SK-N-SH (cell line): ENCODE results near the gene TRIM27. TPM values are rescaled to one million over a fixed set of nuclear protein-coding genes. Genes with fewer than 3 reads are reported as not detected.

Experiments used
- CTCF ChIA-PET: fragments of 300-600, 350-600 bp; formaldehyde crosslinking; extraction: SDS; loops from one replicate; lab custom pipeline; 2021; lab: Yijun Ruan, JAX
- POLR2A ChIA-PET: fragments of 350-600 bp; sonication (Branson Sonifier 250); formaldehyde crosslinking; extraction: SDS; loops from one replicate; lab custom pipeline; 2020; ENCODE audit warnings: antibody characterized with exemption, inconsistent platforms; lab: Yijun Ruan, JAX
- DNase-seq: peaks from one replicate; pipeline ENCODE4 v3.0.0; 2012
- H2AFZ ChIP-seq: fragments of 200-600 bp; sonication (generic); 2 replicates; pipeline ENCODE4 v1.8.1; 2016; ENCODE audit warnings: antibody characterized with exemption, mild to moderate bottlenecking, low read depth
- H3F3A ChIP-seq: fragments of 200-600 bp; sonication (generic); replicated peaks from 2 replicates; pipeline ENCODE3; 2016; ENCODE audit warnings: antibody characterized with exemption, mild to moderate bottlenecking; ENCODE audit not compliant: insufficient read depth
- H3K27ac ChIP-seq, 2 experiments: fragments of 200-500 bp in 1 of 2; fragments of 200-600 bp in 1 of 2; sonication (Bioruptor generic) in 1 of 2; sonication (generic), shearing (Covaris generic) in 1 of 2; 2 replicates each; pipeline versions ENCODE4 v1.5.1 to v1.6.1; 2014 to 2016; ENCODE audit warnings: low read depth in 2 of 2, inconsistent platforms in 1 of 2, low read length in 1 of 2, mild to moderate bottlenecking in 1 of 2, mixed read lengths in 1 of 2
- H3K27me3 ChIP-seq: fragments of 200-600 bp; sonication (generic), shearing (Covaris generic); 2 replicates; pipeline ENCODE4 v1.6.1; 2016; ENCODE audit warnings: mixed run types; ENCODE audit not compliant: insufficient read depth
- H3K36me3 ChIP-seq, 2 experiments: fragments of 200-500 bp in 1 of 2; fragments of 200-600 bp in 1 of 2; sonication (Bioruptor generic) in 1 of 2; sonication (generic) in 1 of 2; replicated peaks in 1 of 2; 2 replicates each; pipeline versions ENCODE3 to v1.5.1; 2014 to 2016; ENCODE audit warnings: low read length in 1 of 2, mild to moderate bottlenecking in 1 of 2; ENCODE audit not compliant: insufficient read depth in 2 of 2, control insufficient read depth in 1 of 2
- H3K4me1 ChIP-seq, 2 experiments: fragments of 200-500 bp in 1 of 2; fragments of 200-600 bp in 1 of 2; sonication (Bioruptor generic) in 1 of 2; sonication (generic), shearing (Covaris generic) in 1 of 2; 2 replicates each; pipeline versions ENCODE4 v1.5.1 to v1.6.1; 2014 to 2016; ENCODE audit warnings: low read depth in 1 of 2, low read length in 1 of 2, mixed run types in 1 of 2; ENCODE audit not compliant: insufficient read depth in 2 of 2, control insufficient read depth in 1 of 2
- H3K4me2 ChIP-seq: fragments of 200-600 bp; sonication (generic), shearing (Covaris generic); 2 replicates; pipeline ENCODE4 v1.6.1; 2017; ENCODE audit warnings: mixed run types
- H3K4me3 ChIP-seq, 2 experiments: fragments of 200-500 bp in 1 of 2; fragments of 200-600 bp in 1 of 2; sonication (Bioruptor generic) in 1 of 2; sonication (generic), shearing (Covaris generic) in 1 of 2; 2 replicates each; pipeline versions ENCODE4 v1.5.1 to v1.8.1; 2014 to 2016; ENCODE audit warnings: low read depth in 2 of 2, inconsistent platforms in 1 of 2, low read length in 1 of 2, mild to moderate bottlenecking in 1 of 2, mixed read lengths in 1 of 2, moderate library complexity in 1 of 2
- H3K79me2 ChIP-seq: fragments of 200-600 bp; sonication (generic); 2 replicates; pipeline ENCODE4 v1.8.1; 2017; ENCODE audit warnings: mild to moderate bottlenecking; ENCODE audit not compliant: insufficient read depth
- H3K9ac ChIP-seq: fragments of 200-600 bp; sonication (generic); 2 replicates; pipeline ENCODE4 v1.6.1; 2017; ENCODE audit warnings: mixed run types
- H3K9me2 ChIP-seq: fragments of 200-600 bp; sonication (generic); 2 replicates; pipeline ENCODE4 v1.6.1; 2017; ENCODE audit warnings: mixed run types
- H3K9me3 ChIP-seq: fragments of 200-600 bp; sonication (generic); 2 replicates; pipeline ENCODE4 v1.6.1; 2017; ENCODE audit warnings: mixed run types, mild to moderate bottlenecking, moderate library complexity
- H4K20me1 ChIP-seq: fragments of 200-600 bp; sonication (generic); 2 replicates; pipeline ENCODE4 v1.6.1; 2017; ENCODE audit warnings: mild to moderate bottlenecking, mixed run types; ENCODE audit not compliant: insufficient read depth
- EP300 ChIP-seq, 2 experiments: IDR thresholded peaks; 2 replicates each; pipeline versions ENCODE4 v1.4.0 to v1.6.1; 2012; ENCODE audit warnings: borderline replicate concordance in 1 of 2, low read depth in 1 of 2, low read length in 1 of 2
- FOSL2 ChIP-seq: IDR thresholded peaks from 2 replicates; pipeline ENCODE4 v1.4.0; 2012; ENCODE audit warnings: low read depth, mild to moderate bottlenecking, moderate library complexity, borderline replicate concordance
- FOXJ3 ChIP-seq: sonication (generic); formaldehyde crosslinking; IDR thresholded peaks from 2 replicates; pipeline ENCODE4 v1.5.1; 2020; ENCODE audit warnings: mild to moderate bottlenecking, missing genetic modification reagents
- JUND ChIP-seq: IDR thresholded peaks from 2 replicates; pipeline ENCODE4 v1.4.0; 2012
- MAX ChIP-seq: IDR thresholded peaks from 2 replicates; pipeline ENCODE4 v1.4.0; 2012; ENCODE audit warnings: low read depth
- NFIC ChIP-seq: IDR thresholded peaks from 2 replicates; pipeline ENCODE4 v1.4.0; 2012; ENCODE audit warnings: borderline replicate concordance
- NRF1 ChIP-seq: IDR thresholded peaks from 2 replicates; pipeline ENCODE4 v1.6.1; 2012; ENCODE audit warnings: low read depth, mild to moderate bottlenecking, low read length
- POLR2AphosphoS5 ChIP-seq: IDR thresholded peaks from 2 replicates; pipeline ENCODE4 v1.6.1; 2012; ENCODE audit warnings: low read depth, low read length
- RCOR1 ChIP-seq: fragments of 150-350 bp; IDR thresholded peaks from 2 replicates; pipeline ENCODE4 v1.6.1; 2017; ENCODE audit warnings: antibody characterized with exemption, low read length
- RXRA ChIP-seq: IDR thresholded peaks from 2 replicates; pipeline ENCODE4 v1.4.0; 2012; ENCODE audit warnings: low read depth, mild to moderate bottlenecking, borderline replicate concordance
- SIN3A ChIP-seq: IDR thresholded peaks from 2 replicates; pipeline ENCODE4 v1.6.1; 2012; ENCODE audit warnings: low read depth, mild to moderate bottlenecking, low read length, moderate library complexity, borderline replicate concordance
- TEAD4 ChIP-seq: IDR thresholded peaks from 2 replicates; pipeline ENCODE4 v1.4.0; 2012; ENCODE audit warnings: mild to moderate bottlenecking, borderline replicate concordance; ENCODE audit not compliant: insufficient read depth
- USF1 ChIP-seq: IDR thresholded peaks from 2 replicates; pipeline ENCODE4 v1.4.0; 2012; ENCODE audit warnings: low read depth, borderline replicate concordance
- WGBS: methylation state at CpG from one replicate; pipeline ENCODE4 v1.1.6; 2017; ENCODE audit warnings: low lambda C conversion rate; 5-methylcytosine and 5-hydroxymethylcytosine counted together
- polyA plus RNA-seq, 3 experiments: library from polyadenylated mRNA; depleted of rRNA; stranded (reverse); fragments of >200 nt; gene quantifications; 2 replicates each; pipeline ENCODE4 v1.2.3, GENCODE V29; 2012

The TRIM27 gene
- polyA plus RNA-seq, 1 of the 3 experiments (the other 2 are of a cell fraction) = 43.8 TPM

- no peaks in the 10 kb centered on the region for H4K20me1 ChIP-seq
- no peak for DNase-seq
- CTCF ChIA-PET = no interaction called here
- H3K36me3 ChIP-seq = no peaks in the 10 kb centered on the region
- H3K79me2 ChIP-seq = no peaks in the 10 kb centered on the region
- H3K4me2 ChIP-seq = no peak overlapping the region
- peaks cover 23% of the 10 kb centered on the region for H3F3A ChIP-seq
- POLR2A ChIA-PET = no interaction called here
- no peaks in the 10 kb centered on the region for H3K27me3 ChIP-seq
- no peak overlapping the region for H3K27ac ChIP-seq
- no peak overlapping the region for H3K9ac ChIP-seq
- 43% methylated on average over 2 of the region's 2 CpGs for WGBS
- no peaks in the 10 kb centered on the region for H3K9me3 ChIP-seq
- no peak for TF ChIP-seq FOXJ3 (CRISPR knock-in tag)
- TF ChIP-seq RXRA = no peak
- TF ChIP-seq MAX = no peak
- no peak for TF ChIP-seq JUND
- TF ChIP-seq POLR2AphosphoS5 = no peak
- TF ChIP-seq NFIC = no peak
- no peak for TF ChIP-seq RCOR1
- TF ChIP-seq SIN3A = no peak
- no peak for TF ChIP-seq USF1
- TF ChIP-seq TEAD4 = no peak
- TF ChIP-seq EP300 (IDR thresholded peaks at IDR 0.05; ENCODE audit: borderline replicate concordance in 1 of 2, low read depth in 1 of 2, low read length in 1 of 2) = no peak
- no peak for TF ChIP-seq NRF1
- no peak for TF ChIP-seq FOSL2
- H3K4me3 ChIP-seq = no peak overlapping the region
- no peak overlapping the region for H2AFZ ChIP-seq
- H3K4me1 ChIP-seq = peaks cover 0 to 11% of the 10 kb centered on the region in 2 experiments; a peak in 2 of 4 replicates
- no peaks in the 10 kb centered on the region for H3K9me2 ChIP-seq
Observed at GRCh38 chr6:28868873-28869272, 54.9 kb downstream of the TRIM27 start.

GRCh38 chr6:28867086-28867409 is 56.7 kb downstream of the TRIM27 start:
- Histone ChIP-seq H4K20me1 (no peaks in the 10 kb centered on the region), H3K4me2 (peak overlapping the region; percentile 81), H3K9me2 (no peaks in the 10 kb centered on the region), H3K4me1 (peaks cover 0 to 11% of the 10 kb centered on the region in 2 experiments; a peak in 2 of 4 replicates), H3K9me3 (no peaks in the 10 kb centered on the region), H3F3A (peaks cover 23% of the 10 kb centered on the region), H2AFZ (peak overlapping the region; percentile 84; the same call in 1 of the 2 replicates), H3K9ac (peak overlapping the region; percentile 53; the same call in 1 of the 2 replicates), H3K79me2 (no peaks in the 10 kb centered on the region), H3K4me3 (peak overlapping the region; percentile 72), H3K36me3 (no peaks in the 10 kb centered on the region), H3K27me3 (no peaks in the 10 kb centered on the region), H3K27ac (peak overlapping the region; percentile 39 to 93; a peak in 3 of 4 replicates)
- peak; percentile 52 for DNase-seq
- 68% methylated on average over 5 of the region's 5 CpGs for WGBS
- no peak for TF ChIP-seq FOSL2
- CTCF ChIA-PET = interaction anchor here (0.6 kb wide), 1 partner anchor 29 kb away, joined by 3 read pairs; no protein-coding TSS in a partner anchor
- POLR2A ChIA-PET = interaction anchor here (1.1 to 3.2 kb wide), 8 partner anchors 17 to 1059 kb away, joined by 3 to 32 read pairs (median 10); a partner anchor contains a TSS
